Thoracic aorta (tissue), 2 donors: ENCODE measurements around the gene PEPD. TPM values are rescaled to one million over a fixed set of nuclear protein-coding genes. Genes with fewer than 3 reads are reported as not detected.

Source experiments
- ATAC-seq: fragments of 150-250 bp; one replicate; pipeline ENCODE4 v1.8.0; 2017; ENCODE audit warnings: low read depth; ENCODE audit not compliant: insufficient number of reproducible peaks, low FRiP score
- DNase-seq: peaks from one replicate; pipeline ENCODE4 v3.0.0-alpha.2; 2020; ENCODE audit warnings: low spot score
- H3K27ac ChIP-seq, 2 donors: fragments of 200-600 bp; sonication (generic); 1 replicate in 1 of 2; 2 replicates in 1 of 2; pipeline ENCODE4 v1.5.1; 2016; ENCODE audit warnings: mild to moderate bottlenecking in 2 of 2, moderate library complexity in 2 of 2
- H3K27me3 ChIP-seq: fragments of 200-600 bp; sonication (generic); replicated peaks from 2 replicates; pipeline ENCODE4 v1.6.0; 2016; ENCODE audit warnings: mild to moderate bottlenecking; ENCODE audit not compliant: insufficient read depth
- H3K36me3 ChIP-seq: fragments of 200-600 bp; sonication (generic); one replicate; pipeline ENCODE4 v1.5.1; 2016
- H3K4me1 ChIP-seq, 2 donors: fragments of 200-600 bp; sonication (generic); 1 replicate in 1 of 2; 2 replicates in 1 of 2; pipeline versions ENCODE4 v1.5.1 to v1.6.0; 2016; ENCODE audit warnings: low read depth in 2 of 2, mild to moderate bottlenecking in 1 of 2; ENCODE audit not compliant: control insufficient read depth in 1 of 2
- H3K4me3 ChIP-seq: fragments of 200-600 bp; sonication (generic); 2 replicates; pipeline ENCODE4 v1.5.1; 2016; ENCODE audit warnings: mild to moderate bottlenecking
- H3K9me3 ChIP-seq: fragments of 200-600 bp; sonication (generic); 2 replicates; pipeline ENCODE4 v1.5.1; 2016
- CTCF ChIP-seq: fragments of 200-600 bp; sonication (generic); IDR thresholded peaks from one replicate; pipeline ENCODE4 v1.5.1; 2019; ENCODE audit warnings: antibody characterized with exemption
- total RNA-seq, 2 donors: library from RNA; depleted of rRNA; stranded (reverse); fragments of >200 nt; gene quantifications; one replicate each; pipeline versions ENCODE4 v1.1.0 to v1.2.3, GENCODE V29; 2016

The PEPD gene
- total RNA-seq, 2 donors from 2014 or later: 48.7 to 70.9 TPM

GRCh38 chr19:33379151-33379829 is 142.3 kb downstream of the PEPD start:
- H3K4me1 ChIP-seq: peaks cover 14 to 30% of the 10 kb centered on the region in 2 donors
- DNase-seq: no peak
- no peak overlapping the region for H3K27ac ChIP-seq
- peaks cover 6% of the 10 kb centered on the region for H3K36me3 ChIP-seq
- no peak overlapping the region for H3K4me3 ChIP-seq
- no peak for TF ChIP-seq CTCF
- ATAC-seq: no peak
- H3K27me3 ChIP-seq: no peaks in the 10 kb centered on the region
- H3K9me3 ChIP-seq: no peaks in the 10 kb centered on the region

GRCh38 chr19:33377586-33378475 is 143.8 kb downstream of the PEPD start:
- no peak for DNase-seq
- Histone ChIP-seq H3K36me3 (peaks cover 6% of the 10 kb centered on the region), H3K27me3 (no peaks in the 10 kb centered on the region), H3K27ac (no peak overlapping the region), H3K4me1 (peaks cover 14 to 30% of the 10 kb centered on the region in 2 donors), H3K9me3 (no peaks in the 10 kb centered on the region), H3K4me3 (no peak overlapping the region)
- TF ChIP-seq CTCF: no peak
- ATAC-seq: no peak

- H3K4me1 ChIP-seq: peaks cover 14 to 30% of the 10 kb centered on the region in 2 donors
- no peak for TF ChIP-seq CTCF
- H3K27ac ChIP-seq: no peak overlapping the region
- H3K9me3 ChIP-seq: no peaks in the 10 kb centered on the region
- no peak for ATAC-seq
- no peak for DNase-seq
- no peak overlapping the region for H3K4me3 ChIP-seq
- no peaks in the 10 kb centered on the region for H3K27me3 ChIP-seq
- peaks cover 6% of the 10 kb centered on the region for H3K36me3 ChIP-seq
Observed at GRCh38 chr19:33376941-33377557, 144.5 kb downstream of the PEPD start.

- TF ChIP-seq CTCF: no peak
- H3K4me3 ChIP-seq: no peak overlapping the region
- H3K9me3 ChIP-seq: no peaks in the 10 kb centered on the region
- peaks cover 6% of the 10 kb centered on the region for H3K36me3 ChIP-seq
- H3K4me1 ChIP-seq: peaks cover 14 to 30% of the 10 kb centered on the region in 2 donors
- ATAC-seq (no peak), DNase-seq (peak; percentile 66)
- no peak overlapping the region for H3K27ac ChIP-seq
- H3K27me3 ChIP-seq: no peaks in the 10 kb centered on the region
Observed at GRCh38 chr19:33376423-33376822, 145.2 kb downstream of the PEPD start.

- H3K27ac ChIP-seq: no peak overlapping the region
- H3K4me1 ChIP-seq: peaks cover 14 to 30% of the 10 kb centered on the region in 2 donors
- no peaks in the 10 kb centered on the region for H3K9me3 ChIP-seq
- no peak overlapping the region for H3K4me3 ChIP-seq
- no peak for TF ChIP-seq CTCF
- H3K27me3 ChIP-seq: no peaks in the 10 kb centered on the region
- ATAC-seq: no peak
- DNase-seq: no peak
- peaks cover 6% of the 10 kb centered on the region for H3K36me3 ChIP-seq
Observed at GRCh38 chr19:33375837-33376159, 145.8 kb downstream of the PEPD start.
